ENCODE measurements around the gene BSPRY. TPM values are rescaled to one million over a fixed set of nuclear protein-coding genes. Genes with fewer than 3 reads are reported as not detected.

BSPRY gene
- total and polyA plus RNA-seq, 2 experiments from 2014 or later: 0.93 to 1.2 TPM

DNA sequence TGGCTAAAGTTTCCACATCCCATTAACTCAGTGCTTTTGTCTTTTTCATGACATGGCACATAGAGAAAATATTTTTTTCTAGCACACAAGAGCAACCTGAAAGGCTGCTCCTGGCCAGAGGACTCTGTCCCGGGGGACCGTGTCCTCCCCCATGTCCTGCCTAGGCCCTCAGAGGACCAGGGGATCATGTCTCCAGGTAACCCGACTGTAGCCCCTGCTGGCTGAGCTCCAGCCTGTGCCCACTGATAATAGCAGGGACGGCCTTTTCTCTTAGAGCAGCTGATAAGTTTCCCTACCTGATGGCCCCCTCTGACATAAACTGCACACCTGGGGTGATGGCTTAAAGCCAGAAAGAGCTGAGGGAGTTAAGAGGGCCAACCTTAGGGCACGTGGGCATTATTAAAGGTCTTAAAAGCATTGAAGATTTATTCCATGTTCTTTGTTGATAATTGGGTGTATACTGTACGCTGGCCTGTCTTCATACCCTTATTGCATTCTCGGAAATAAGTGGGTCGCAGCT, 21.5 kb downstream of the BSPRY start:
- Histone ChIP-seq H3K4me1 (ENCODE audit: low read depth) (no peaks in the 10 kb centered on the region), H3K9me3 (ENCODE audit: low read depth) (no peaks in the 10 kb centered on the region), H3K4me3 (no peak overlapping the region), H3K27me3 (no peaks in the 10 kb centered on the region), H3K36me3 (peaks cover 7% of the 10 kb centered on the region), H3K27ac (no peak overlapping the region)
- no peak for DNase-seq (ENCODE audit: low read depth in 1 of 2, low spot score in 1 of 2)
- TF ChIP-seq, protein P1, sequence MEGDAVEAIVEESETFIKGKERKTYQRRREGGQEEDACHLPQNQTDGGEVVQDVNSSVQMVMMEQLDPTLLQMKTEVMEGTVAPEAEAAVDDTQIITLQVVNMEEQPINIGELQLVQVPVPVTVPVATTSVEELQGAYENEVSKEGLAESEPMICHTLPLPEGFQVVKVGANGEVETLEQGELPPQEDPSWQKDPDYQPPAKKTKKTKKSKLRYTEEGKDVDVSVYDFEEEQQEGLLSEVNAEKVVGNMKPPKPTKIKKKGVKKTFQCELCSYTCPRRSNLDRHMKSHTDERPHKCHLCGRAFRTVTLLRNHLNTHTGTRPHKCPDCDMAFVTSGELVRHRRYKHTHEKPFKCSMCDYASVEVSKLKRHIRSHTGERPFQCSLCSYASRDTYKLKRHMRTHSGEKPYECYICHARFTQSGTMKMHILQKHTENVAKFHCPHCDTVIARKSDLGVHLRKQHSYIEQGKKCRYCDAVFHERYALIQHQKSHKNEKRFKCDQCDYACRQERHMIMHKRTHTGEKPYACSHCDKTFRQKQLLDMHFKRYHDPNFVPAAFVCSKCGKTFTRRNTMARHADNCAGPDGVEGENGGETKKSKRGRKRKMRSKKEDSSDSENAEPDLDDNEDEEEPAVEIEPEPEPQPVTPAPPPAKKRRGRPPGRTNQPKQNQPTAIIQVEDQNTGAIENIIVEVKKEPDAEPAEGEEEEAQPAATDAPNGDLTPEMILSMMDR (IDR thresholded peaks at IDR 0.05; ENCODE audit: low read depth, low read length): no peak

DNA sequence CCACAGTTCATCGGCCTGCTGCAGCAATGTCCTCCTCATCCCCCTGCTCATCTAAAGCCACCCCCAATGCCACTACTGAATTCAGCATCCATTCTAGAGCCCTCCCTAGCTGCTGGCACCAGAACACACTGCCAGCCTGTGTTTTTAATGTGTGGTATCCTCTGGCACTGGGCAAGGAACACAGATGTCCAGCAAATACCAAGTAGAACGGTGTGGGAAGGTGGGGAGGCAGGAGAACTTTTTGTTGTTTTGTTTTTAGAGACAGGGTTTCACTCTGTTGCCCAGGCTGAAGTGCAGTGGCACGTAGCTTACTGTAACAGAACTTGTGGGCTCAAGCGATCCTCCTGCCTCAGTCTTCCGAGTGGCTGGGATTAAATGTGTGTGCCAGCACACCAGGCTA, 22.7 kb downstream of the BSPRY start:
- no peaks in the 10 kb centered on the region for H3K9me3 ChIP-seq (ENCODE audit: low read depth)
- no peak for DNase-seq (ENCODE audit: low read depth in 1 of 2, low spot score in 1 of 2)
- H3K27ac ChIP-seq: no peak overlapping the region
- no peaks in the 10 kb centered on the region for H3K4me1 ChIP-seq (ENCODE audit: low read depth)
- no peak overlapping the region for H3K4me3 ChIP-seq
- peaks cover 7% of the 10 kb centered on the region for H3K36me3 ChIP-seq
- H3K27me3 ChIP-seq: no peaks in the 10 kb centered on the region
- TF ChIP-seq, protein P1 (IDR thresholded peaks at IDR 0.05; ENCODE audit: low read depth, low read length): no peak

DNA sequence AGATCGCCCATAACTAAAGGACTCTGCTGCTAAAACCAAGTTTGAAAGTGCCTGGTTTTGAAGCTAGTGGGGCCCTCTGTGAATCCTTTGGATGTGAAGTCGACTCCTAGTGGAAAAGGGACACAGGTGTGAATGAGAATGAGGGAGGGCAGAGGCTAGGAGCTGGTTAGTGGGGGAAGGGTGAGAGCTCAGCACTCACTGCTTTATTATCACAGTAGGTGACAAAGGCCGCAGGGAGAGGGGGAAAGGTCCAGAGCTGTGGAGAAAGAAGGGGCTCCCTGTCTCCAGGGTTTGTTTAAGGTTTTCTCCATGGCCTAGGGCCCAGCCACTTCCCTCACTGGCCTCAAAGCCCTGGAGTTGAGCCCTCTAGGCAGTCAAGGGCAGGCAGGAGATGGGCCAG, 23.9 kb downstream of the BSPRY start:
- H3K36me3 ChIP-seq: peaks cover 7% of the 10 kb centered on the region
- H3K27me3 ChIP-seq: no peaks in the 10 kb centered on the region
- H3K9me3 ChIP-seq (ENCODE audit: low read depth): no peaks in the 10 kb centered on the region
- no peaks in the 10 kb centered on the region for H3K4me1 ChIP-seq (ENCODE audit: low read depth)
- DNase-seq (ENCODE audit: low read depth in 1 of 2, low spot score in 1 of 2): no peak
- no peak overlapping the region for H3K4me3 ChIP-seq
- H3K27ac ChIP-seq: peak overlapping the region; percentile 8
- TF ChIP-seq, protein P1 (IDR thresholded peaks at IDR 0.05; ENCODE audit: low read depth, low read length): no peak

DNA sequence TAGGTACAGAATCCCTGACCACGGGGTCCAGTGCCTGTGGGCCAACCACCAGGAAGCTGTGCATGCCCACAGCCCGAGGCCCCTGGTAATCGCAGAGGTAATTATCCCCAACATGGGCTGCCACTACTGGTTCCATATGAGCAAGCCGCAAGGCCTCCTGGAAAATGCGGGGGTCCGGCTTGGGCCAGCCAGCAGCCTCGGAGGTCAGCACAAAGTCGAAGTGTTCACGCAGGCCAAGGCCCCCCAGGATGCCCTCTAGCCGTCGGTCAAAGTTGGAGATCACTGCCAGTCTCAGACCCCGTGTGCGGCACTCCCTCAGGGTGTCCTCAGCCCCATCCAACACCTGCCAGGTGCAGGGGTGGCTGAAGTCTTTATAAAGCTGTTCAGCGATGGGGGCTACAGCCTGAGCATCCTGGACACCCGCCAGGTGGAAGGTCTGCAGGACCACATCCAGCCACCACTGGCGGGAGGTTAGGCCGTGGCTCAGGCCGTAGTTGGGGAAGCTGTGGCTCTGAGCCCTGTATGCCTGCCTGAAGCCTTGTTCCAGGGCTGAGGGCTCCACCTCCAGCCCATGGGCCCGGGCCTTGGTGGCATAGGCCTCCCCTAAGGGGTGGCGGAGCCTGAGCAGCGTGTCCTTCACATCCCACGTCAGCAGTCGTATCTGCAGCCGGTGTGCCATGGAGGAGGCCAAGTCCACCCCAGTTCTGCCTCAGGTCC, 24.5 kb downstream of the BSPRY start:
- DNase-seq (ENCODE audit: low read depth in 1 of 2, low spot score in 1 of 2): no peak
- H3K4me3 ChIP-seq: no peak overlapping the region
- TF ChIP-seq, protein P1 (IDR thresholded peaks at IDR 0.05; ENCODE audit: low read depth, low read length): no peak
- H3K27ac ChIP-seq: peak overlapping the region; percentile 8
- no peaks in the 10 kb centered on the region for H3K27me3 ChIP-seq
- H3K36me3 ChIP-seq: peaks cover 7% of the 10 kb centered on the region
- no peaks in the 10 kb centered on the region for H3K9me3 ChIP-seq (ENCODE audit: low read depth)
- peaks cover 5% of the 10 kb centered on the region for H3K4me1 ChIP-seq (ENCODE audit: low read depth)

DNA sequence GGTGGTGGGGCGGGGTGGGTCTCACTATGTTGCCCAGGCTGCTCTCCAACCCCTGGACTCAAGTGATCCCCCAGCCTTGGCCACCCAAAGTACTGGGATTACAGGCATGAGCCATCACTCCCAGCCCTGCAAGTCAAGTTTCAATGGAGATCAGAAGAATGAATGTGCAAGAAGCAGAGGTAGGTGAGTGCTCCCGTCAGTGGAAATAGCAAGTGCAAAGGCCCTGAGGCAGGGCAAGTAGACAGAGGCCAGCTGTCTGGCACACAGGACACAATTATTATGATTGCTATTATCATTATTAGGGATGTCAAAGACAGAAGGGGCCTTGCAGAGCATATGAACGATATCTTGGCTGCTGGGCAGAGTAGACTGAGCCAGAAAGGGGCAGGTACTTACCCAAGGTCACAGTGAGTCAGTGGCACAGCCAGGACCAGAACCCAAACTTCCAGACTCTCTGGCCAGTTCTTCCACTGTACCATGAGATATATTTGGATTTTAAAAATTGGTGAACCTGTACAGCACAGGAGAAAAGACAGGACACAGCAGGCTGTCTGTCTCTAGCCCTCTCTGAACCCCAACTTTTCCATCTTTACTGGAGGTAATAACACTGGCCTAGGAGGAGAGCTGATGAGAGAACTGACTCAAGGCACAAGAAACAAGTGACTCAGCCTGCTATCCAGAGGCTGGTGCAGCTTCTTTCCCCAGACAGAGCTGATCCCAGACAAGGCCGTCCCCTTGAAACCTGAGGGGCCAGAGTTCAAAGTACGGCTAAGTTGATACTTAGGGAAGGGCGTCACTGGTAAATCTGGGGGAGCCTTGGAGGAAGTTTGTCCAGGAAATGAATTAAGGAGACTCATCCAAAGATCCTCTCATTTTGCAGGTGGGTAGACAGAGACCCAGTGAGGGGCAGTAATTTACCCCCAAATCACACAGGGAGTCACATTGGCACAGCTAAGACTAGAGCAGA, 26.0 kb downstream of the BSPRY start:
- Histone ChIP-seq H3K36me3 (peaks cover 7% of the 10 kb centered on the region), H3K4me3 (no peak overlapping the region), H3K9me3 (ENCODE audit: low read depth) (no peaks in the 10 kb centered on the region), H3K4me1 (ENCODE audit: low read depth) (peaks cover 11% of the 10 kb centered on the region), H3K27me3 (no peaks in the 10 kb centered on the region), H3K27ac (no peak overlapping the region)
- no peak for DNase-seq (ENCODE audit: low read depth in 1 of 2, low spot score in 1 of 2)
- TF ChIP-seq, protein P1 (IDR thresholded peaks at IDR 0.05; ENCODE audit: low read depth, low read length): no peak

Data from cardiac muscle cell (in vitro differentiated cells and primary cell).